Choroid plexus epithelial cell (primary cell): Measurements from ENCODE around the gene TNNI3K.

Experiments used
- DNase-seq: peaks from one replicate; pipeline ENCODE4 v3.0.0-alpha.2; 2010; ENCODE audit warnings: low read depth
- H3K4me3 ChIP-seq: 2 replicates; pipeline ENCODE4 v1.5.1; 2011; ENCODE audit warnings: low read depth, mild to moderate bottlenecking, control low read depth, low read length, moderate library complexity
- TF ChIP-seq, protein P1 (sequence below): conservative IDR thresholded peaks from 2 replicates; pipeline ENCODE4 v1.5.1; 2011; ENCODE audit warnings: low read depth, mild to moderate bottlenecking, control low read depth, inconsistent platforms, low read length, moderate library complexity

Gene TNNI3K

GRCh38 chr1:74513411-74514300 lies 278.5 kb downstream of the TNNI3K start:
- no peak for DNase-seq
- TF ChIP-seq, protein P1, sequence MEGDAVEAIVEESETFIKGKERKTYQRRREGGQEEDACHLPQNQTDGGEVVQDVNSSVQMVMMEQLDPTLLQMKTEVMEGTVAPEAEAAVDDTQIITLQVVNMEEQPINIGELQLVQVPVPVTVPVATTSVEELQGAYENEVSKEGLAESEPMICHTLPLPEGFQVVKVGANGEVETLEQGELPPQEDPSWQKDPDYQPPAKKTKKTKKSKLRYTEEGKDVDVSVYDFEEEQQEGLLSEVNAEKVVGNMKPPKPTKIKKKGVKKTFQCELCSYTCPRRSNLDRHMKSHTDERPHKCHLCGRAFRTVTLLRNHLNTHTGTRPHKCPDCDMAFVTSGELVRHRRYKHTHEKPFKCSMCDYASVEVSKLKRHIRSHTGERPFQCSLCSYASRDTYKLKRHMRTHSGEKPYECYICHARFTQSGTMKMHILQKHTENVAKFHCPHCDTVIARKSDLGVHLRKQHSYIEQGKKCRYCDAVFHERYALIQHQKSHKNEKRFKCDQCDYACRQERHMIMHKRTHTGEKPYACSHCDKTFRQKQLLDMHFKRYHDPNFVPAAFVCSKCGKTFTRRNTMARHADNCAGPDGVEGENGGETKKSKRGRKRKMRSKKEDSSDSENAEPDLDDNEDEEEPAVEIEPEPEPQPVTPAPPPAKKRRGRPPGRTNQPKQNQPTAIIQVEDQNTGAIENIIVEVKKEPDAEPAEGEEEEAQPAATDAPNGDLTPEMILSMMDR = no peak
- H3K4me3 ChIP-seq = no peak overlapping the region

DNA sequence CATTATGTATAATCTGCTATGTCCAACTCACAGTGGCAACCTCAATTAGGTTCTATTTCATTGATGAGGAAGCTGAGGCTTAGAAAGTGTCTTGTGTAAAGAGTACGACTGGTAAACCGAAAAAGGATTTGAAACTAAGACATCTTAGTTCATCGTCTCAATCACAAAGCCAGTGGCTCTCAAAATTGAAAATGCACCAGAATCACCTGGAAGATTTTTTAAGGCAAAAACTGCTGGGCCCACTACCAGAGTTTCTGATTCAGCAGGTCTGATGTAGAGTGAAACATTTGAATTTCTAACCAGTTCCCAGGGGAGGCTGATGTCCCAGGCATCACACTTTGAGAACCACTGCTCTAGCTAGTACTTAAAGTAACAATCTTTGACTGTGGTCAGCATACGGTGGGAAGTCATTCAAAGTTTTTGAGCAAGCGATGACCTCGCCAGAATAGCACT lies 282.4 kb downstream of the TNNI3K start:
- TF ChIP-seq, protein P1 = no peak

DNA sequence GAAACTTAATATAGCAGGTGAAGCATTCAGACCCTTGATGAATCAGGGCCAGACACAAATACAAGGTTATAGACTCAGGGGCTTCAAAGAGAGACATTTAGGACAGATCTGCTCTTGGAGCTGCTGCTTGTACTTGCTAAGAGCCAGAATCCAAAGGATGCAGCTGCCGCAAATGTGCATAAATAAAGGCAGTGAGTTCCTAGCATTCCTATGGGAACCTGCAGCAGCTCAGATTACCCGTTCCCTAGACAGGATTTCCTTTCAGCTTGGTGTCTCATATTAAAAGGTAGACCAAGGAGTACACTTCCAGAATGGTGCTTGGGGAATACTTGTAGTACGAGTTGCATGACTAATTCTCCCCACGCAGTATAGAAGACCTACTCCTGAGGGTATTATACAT lies 287.0 kb downstream of the TNNI3K start:
- TF ChIP-seq, protein P1 = no peak
- no peak for DNase-seq

More for the DNA sequence above, 282.4 kb downstream of the TNNI3K start:
- no peak overlapping the region for H3K4me3 ChIP-seq
- DNase-seq = no peak

GRCh38 chr1:74523873-74524480 lies 288.8 kb downstream of the TNNI3K start:
- DNase-seq = no peak
- TF ChIP-seq, protein P1 = no peak
- H3K4me3 ChIP-seq = no peak overlapping the region

More for the DNA sequence above, 287.0 kb downstream of the TNNI3K start:
- H3K4me3 ChIP-seq = no peak overlapping the region

GRCh38 chr1:74526708-74527107 lies 291.5 kb downstream of the TNNI3K start:
- H3K4me3 ChIP-seq = no peak overlapping the region
- TF ChIP-seq, protein P1 = no peak

DNA sequence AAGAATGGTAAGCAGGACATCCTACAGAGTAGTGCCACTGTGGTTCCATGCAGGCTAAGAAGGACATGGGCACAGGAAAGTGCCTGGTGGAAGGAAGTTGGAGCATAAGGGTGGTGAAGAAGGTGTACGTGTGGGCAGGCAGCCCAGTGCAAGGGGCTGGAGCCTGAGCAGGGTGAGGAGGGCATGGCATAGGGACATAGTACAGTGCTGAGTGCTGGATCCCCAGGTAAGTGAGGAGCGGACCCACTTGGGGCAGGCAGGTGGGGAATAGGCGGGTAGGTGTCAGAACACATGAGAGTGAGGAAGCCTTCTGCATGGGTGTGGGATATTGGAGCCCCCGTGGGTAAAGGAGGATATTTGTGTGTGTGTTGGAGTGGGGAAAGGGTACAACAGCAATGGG lies 292.9 kb downstream of the TNNI3K start:
- TF ChIP-seq, protein P1 = no peak
- H3K4me3 ChIP-seq = no peak overlapping the region

More at GRCh38 chr1:74526708-74527107, 291.5 kb downstream of the TNNI3K start:
- DNase-seq = no peak

More for the DNA sequence above, 292.9 kb downstream of the TNNI3K start:
- no peak for DNase-seq
